Endothelial cell of umbilical vein (primary cell): ENCODE measurements around the gene UGGT2. TPM values are rescaled to one million over a fixed set of nuclear protein-coding genes. Genes with fewer than 3 reads are reported as not detected.

ENCODE experiments used
- BruUV-seq: library from RNA; stranded (reverse); fragments of 400-500 nt; replicated peaks from 2 replicates; lab custom pipeline; 2021; lab: Mats Ljungman, UMichigan
- CTCF ChIA-PET: fragments of 300-600, 350-600 bp; sonication (Branson Sonifier 250); formaldehyde crosslinking; loops from one replicate; lab custom pipeline; 2021; ENCODE audit warnings: antibody characterized with exemption, inconsistent platforms; lab: Charles Lee
- POLR2A ChIA-PET: fragments of 300-600, 350-600 bp; sonication (Branson Sonifier 250); formaldehyde crosslinking; loops from one replicate; lab custom pipeline; 2021; ENCODE audit warnings: antibody characterized with exemption, inconsistent platforms; lab: Charles Lee
- DNase-seq: peaks from one replicate; pipeline ENCODE4 v3.0.0-alpha.2; 2011; ENCODE audit warnings: low read depth, low spot score
- FAIRE-seq: peaks from 2 replicates; lab custom pipeline; 2011; peaks lifted over from hg19 to GRCh38; lab: Jason Lieb, UNC
- H2AFZ ChIP-seq: 2 replicates; pipeline ENCODE4 v1.6.0; 2012; ENCODE audit warnings: low read depth, low read length, control low read depth, inconsistent platforms
- H3K27ac ChIP-seq: 2 replicates; pipeline ENCODE4 v1.5.1; 2011; ENCODE audit warnings: low read depth, mild to moderate bottlenecking, control low read depth, low read length, moderate library complexity; ENCODE audit not compliant: insufficient read depth
- H3K27me3 ChIP-seq, 2 experiments: 2 replicates each; pipeline versions ENCODE4 v1.6.0 to v1.6.1; 2011; ENCODE audit warnings: low read length in 2 of 2, mixed read lengths in 1 of 2; ENCODE audit not compliant: control insufficient read depth in 2 of 2, insufficient read depth in 2 of 2
- H3K36me3 ChIP-seq, 2 experiments: 2 replicates in 1 of 2; 3 replicates in 1 of 2; pipeline ENCODE4 v1.5.1; 2011; ENCODE audit warnings: low read length in 2 of 2, mild to moderate bottlenecking in 1 of 2, moderate library complexity in 1 of 2; ENCODE audit not compliant: control insufficient read depth in 2 of 2, insufficient read depth in 2 of 2; ENCODE audit errors: extremely low read depth in 1 of 2
- H3K4me1 ChIP-seq: 3 replicates; pipeline ENCODE4 v1.5.1; 2011; ENCODE audit warnings: mild to moderate bottlenecking, low read length; ENCODE audit not compliant: control insufficient read depth, insufficient read depth; ENCODE audit errors: extremely low read depth
- H3K4me2 ChIP-seq: 2 replicates; pipeline ENCODE4 v1.6.1; 2011; ENCODE audit warnings: low read length, control low read depth, mixed read lengths; ENCODE audit not compliant: insufficient read depth
- H3K4me3 ChIP-seq, 3 experiments: fragments of 200-600 bp in 1 of 3; sonication (generic), shearing (Covaris generic) in 1 of 3; replicated peaks in 1 of 3; 2 replicates each; pipeline ENCODE4 v1.5.1; 2011 to 2016; ENCODE audit warnings: control low read depth in 3 of 3, low read length in 3 of 3, mild to moderate bottlenecking in 2 of 3, inconsistent platforms in 1 of 3, low read depth in 1 of 3, moderate library complexity in 1 of 3; ENCODE audit not compliant: insufficient read depth in 1 of 3
- H3K79me2 ChIP-seq: 2 replicates; pipeline ENCODE4 v1.6.0; 2012; ENCODE audit warnings: low read length, inconsistent platforms; ENCODE audit not compliant: control insufficient read depth, insufficient read depth
- H3K9ac ChIP-seq: replicated peaks from 2 replicates; pipeline ENCODE3; 2011; ENCODE audit warnings: low read length, control low read depth; ENCODE audit not compliant: insufficient read depth; ENCODE audit errors: extremely low read depth
- H3K9me1 ChIP-seq: replicated peaks from 3 replicates; pipeline ENCODE4 v1.6.0; 2011; ENCODE audit warnings: mild to moderate bottlenecking, low read length; ENCODE audit not compliant: control insufficient read depth, insufficient read depth; ENCODE audit errors: extremely low read depth
- H3K9me3 ChIP-seq: replicated peaks from 2 replicates; pipeline ENCODE4 v1.5.1; 2012; ENCODE audit warnings: low read length, inconsistent platforms; ENCODE audit not compliant: control insufficient read depth, insufficient read depth
- H4K20me1 ChIP-seq: replicated peaks from 2 replicates; pipeline ENCODE3; 2011; ENCODE audit warnings: mild to moderate bottlenecking, low read length; ENCODE audit not compliant: control insufficient read depth, insufficient read depth; ENCODE audit errors: extremely low read depth
- EZH2 ChIP-seq: IDR thresholded peaks from 2 replicates; pipeline ENCODE4 v1.6.1; 2012; ENCODE audit warnings: borderline replicate concordance, low read depth, mild to moderate bottlenecking, moderate library complexity, low read length, inconsistent platforms; ENCODE audit not compliant: severe bottlenecking
- FOS ChIP-seq: IDR thresholded peaks from 2 replicates; pipeline ENCODE4 v1.6.1; 2011; ENCODE audit warnings: mild to moderate bottlenecking, low read length, moderate library complexity, borderline replicate concordance; ENCODE audit not compliant: insufficient read depth
- GATA2 ChIP-seq: IDR thresholded peaks from 2 replicates; pipeline ENCODE4 v1.7.0; 2011; ENCODE audit warnings: low read depth, mild to moderate bottlenecking, moderate library complexity, mixed read lengths, low read length; ENCODE audit not compliant: insufficient read length, insufficient read depth
- JUN ChIP-seq: IDR thresholded peaks from 2 replicates; pipeline ENCODE4 v1.6.1; 2011; ENCODE audit warnings: borderline replicate concordance, low read depth; ENCODE audit not compliant: insufficient read length, insufficient read depth
- MYC ChIP-seq: IDR thresholded peaks from one replicate; pipeline ENCODE4 v1.6.1; 2011; ENCODE audit warnings: mild to moderate bottlenecking, low read depth, low read length
- POLR2A ChIP-seq: IDR thresholded peaks from 2 replicates; pipeline ENCODE4 v1.6.1; 2012; ENCODE audit warnings: low read depth, mild to moderate bottlenecking, control low read depth, low read length
- POLR2AphosphoS5 ChIP-seq: IDR thresholded peaks from 2 replicates; pipeline ENCODE4 v1.6.1; 2012; ENCODE audit warnings: low read depth, mild to moderate bottlenecking, control low read depth, low read length, moderate library complexity; ENCODE audit not compliant: insufficient read depth
- dilution Hi-C: fragments of 300-500 bp; cut with MboI; formaldehyde crosslinking; loops from one replicate; pipeline ENCODE4 v1.15.0; 2019; ENCODE audit warnings: low sequenced_read_pairs; ENCODE audit not compliant: extremely low pct_ligation_motif_present
- intact Hi-C: fragments of 100-400 bp; cut with micrococcal nuclease; formaldehyde crosslinking; loops from one replicate; pipeline ENCODE4 v1.10.0; 2022
- polyA plus RNA-seq, 4 experiments: library from polyadenylated mRNA; depleted of rRNA in 3 of 4; stranded (reverse) in 3 of 4; unstranded in 1 of 4; fragments of >200 nt; gene quantifications; 2 replicates each; pipeline versions ENCODE4 v1.2.1 to v1.2.3, GENCODE V29; 2011 to 2012; ENCODE audit warnings: missing spikeins in 1 of 4
- total RNA-seq: library from RNA; stranded (reverse); gene quantifications from 2 replicates; pipeline ENCODE4 v1.2.3, GENCODE V29; 2021
- TF ChIP-seq, protein P1 (sequence below), 2 donors: IDR thresholded peaks; 1 replicate in 1 of 2; 2 replicates in 1 of 2; pipeline ENCODE4 v1.5.1; 2011; ENCODE audit warnings: low read length in 2 of 2, mild to moderate bottlenecking in 2 of 2, moderate library complexity in 2 of 2, control low read depth in 1 of 2, inconsistent platforms in 1 of 2, low read depth in 1 of 2; ENCODE audit not compliant: insufficient read depth in 1 of 2; ENCODE audit errors: extremely low read depth in 1 of 2
- TF ChIP-seq, protein P2 (sequence below): IDR thresholded peaks from 2 replicates; pipeline ENCODE4 v1.6.1; 2011; ENCODE audit not compliant: insufficient read depth, insufficient read length

The UGGT2 gene
- total and polyA plus RNA-seq, 2 donors (not counting 3 experiments of a cell fraction or from before 2014, with no cell fraction given): 4.6 to 25.1 TPM

DNA sequence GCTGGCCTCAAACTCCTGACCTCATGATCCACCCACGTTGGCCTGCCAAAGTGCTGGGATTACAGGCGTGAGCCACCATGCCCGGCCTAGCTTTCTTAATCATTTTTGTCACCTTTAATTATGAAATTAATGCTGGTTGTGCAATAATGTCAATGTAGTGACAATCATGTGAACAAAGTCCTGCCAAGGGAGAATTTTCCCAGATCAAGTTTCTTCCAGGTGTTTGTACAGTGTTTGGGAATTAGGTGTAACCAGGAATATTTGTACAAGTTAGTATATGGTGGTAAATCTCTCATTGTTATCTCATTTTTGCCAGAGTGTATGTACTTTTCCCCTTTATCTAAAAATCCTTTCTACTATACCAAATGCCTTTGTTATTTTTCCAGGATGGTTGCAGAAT lies 171.1 kb downstream of the UGGT2 start:
- dilution Hi-C loops: no loop called here
- Histone ChIP-seq H3K9me3 (no peaks in the 10 kb centered on the region), H3K9ac (no peak overlapping the region), H3K4me2 (no peak overlapping the region), H3K4me1 (no peaks in the 10 kb centered on the region), H3K4me3 (no peak overlapping the region), H4K20me1 (no peaks in the 10 kb centered on the region), H2AFZ (no peak overlapping the region), H3K79me2 (no peaks in the 10 kb centered on the region), H3K27ac (no peak overlapping the region), H3K9me1 (no peaks in the 10 kb centered on the region), H3K27me3 (no peaks in the 10 kb centered on the region), H3K36me3 (peaks cover 0 to 3% of the 10 kb centered on the region in 2 experiments)
- ChIA-PET CTCF (no interaction called here), POLR2A (no interaction called here)
- no peak for TF ChIP-seq EZH2
- no peak for FAIRE-seq
- no TSS peak for BruUV-seq
- no peak for DNase-seq
- intact Hi-C loops: no loop called here

DNA sequence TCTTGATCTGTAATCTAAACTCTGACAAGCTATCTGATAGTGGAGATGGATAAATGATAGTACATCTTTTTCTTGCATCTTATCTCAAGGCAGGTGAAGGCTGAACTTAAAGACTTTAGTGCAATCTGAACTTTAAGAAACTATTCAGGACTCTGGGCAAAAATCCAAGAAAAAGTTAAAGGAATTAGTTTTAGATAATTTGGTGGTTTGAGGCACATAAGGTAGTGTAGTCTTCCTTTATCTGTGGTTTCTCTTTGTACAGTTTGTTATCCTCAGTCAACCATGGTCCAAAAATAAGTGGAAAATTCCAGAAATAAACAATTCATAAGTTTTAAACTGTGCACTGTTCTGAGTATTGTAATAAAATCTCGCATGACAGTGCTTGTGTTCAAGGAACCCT lies 172.9 kb downstream of the UGGT2 start:
- CTCF ChIA-PET: interaction anchor here (1.0 kb wide), 1 partner anchor 256 kb away, joined by 3 read pairs; no protein-coding TSS in a partner anchor
- peaks cover 0 to 3% of the 10 kb centered on the region in 2 experiments for H3K36me3 ChIP-seq
- DNase-seq (no peak), FAIRE-seq (no peak)
- no peaks in the 10 kb centered on the region for H4K20me1 ChIP-seq
- no peak overlapping the region for H3K4me3 ChIP-seq
- TF ChIP-seq EZH2 (no peak), POLR2AphosphoS5 (no peak), GATA2 (no peak), JUN (no peak), POLR2A (no peak), MYC (no peak), FOS (no peak)
- TF ChIP-seq, protein P1, sequence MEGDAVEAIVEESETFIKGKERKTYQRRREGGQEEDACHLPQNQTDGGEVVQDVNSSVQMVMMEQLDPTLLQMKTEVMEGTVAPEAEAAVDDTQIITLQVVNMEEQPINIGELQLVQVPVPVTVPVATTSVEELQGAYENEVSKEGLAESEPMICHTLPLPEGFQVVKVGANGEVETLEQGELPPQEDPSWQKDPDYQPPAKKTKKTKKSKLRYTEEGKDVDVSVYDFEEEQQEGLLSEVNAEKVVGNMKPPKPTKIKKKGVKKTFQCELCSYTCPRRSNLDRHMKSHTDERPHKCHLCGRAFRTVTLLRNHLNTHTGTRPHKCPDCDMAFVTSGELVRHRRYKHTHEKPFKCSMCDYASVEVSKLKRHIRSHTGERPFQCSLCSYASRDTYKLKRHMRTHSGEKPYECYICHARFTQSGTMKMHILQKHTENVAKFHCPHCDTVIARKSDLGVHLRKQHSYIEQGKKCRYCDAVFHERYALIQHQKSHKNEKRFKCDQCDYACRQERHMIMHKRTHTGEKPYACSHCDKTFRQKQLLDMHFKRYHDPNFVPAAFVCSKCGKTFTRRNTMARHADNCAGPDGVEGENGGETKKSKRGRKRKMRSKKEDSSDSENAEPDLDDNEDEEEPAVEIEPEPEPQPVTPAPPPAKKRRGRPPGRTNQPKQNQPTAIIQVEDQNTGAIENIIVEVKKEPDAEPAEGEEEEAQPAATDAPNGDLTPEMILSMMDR (IDR thresholded peaks at IDR 0.05; ENCODE audit: extremely low read depth in 1 of 2, insufficient read depth in 1 of 2, low read depth in 1 of 2, low read length in 2 of 2): no peak
- TF ChIP-seq, protein P2, sequence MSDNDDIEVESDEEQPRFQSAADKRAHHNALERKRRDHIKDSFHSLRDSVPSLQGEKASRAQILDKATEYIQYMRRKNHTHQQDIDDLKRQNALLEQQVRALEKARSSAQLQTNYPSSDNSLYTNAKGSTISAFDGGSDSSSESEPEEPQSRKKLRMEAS: no peak
- dilution Hi-C loops (no loop called here), intact Hi-C loops (no loop called here)
- no peaks in the 10 kb centered on the region for H3K4me1 ChIP-seq
- no peaks in the 10 kb centered on the region for H3K9me1 ChIP-seq
- H3K9ac ChIP-seq: no peak overlapping the region
- no peak overlapping the region for H3K27ac ChIP-seq
- POLR2A ChIA-PET: no interaction called here
- H3K27me3 ChIP-seq: no peaks in the 10 kb centered on the region
- no peaks in the 10 kb centered on the region for H3K9me3 ChIP-seq
- no peak overlapping the region for H3K4me2 ChIP-seq
- H3K79me2 ChIP-seq: no peaks in the 10 kb centered on the region
- no TSS peak for BruUV-seq
- no peak overlapping the region for H2AFZ ChIP-seq
